Stimulated activated CD8-positive, alpha-beta memory T cell treated with anti-CD3 and anti-CD28 coated beads, Interleukin-4, amount 100 ng/mL, for 48 hours (primary cell): Measurements from ENCODE around the gene PLXDC1.
"Not testable (repeated sequence)": the region's sequence is repeated elsewhere in the genome, so short reads cannot be mapped to it uniquely, and the experiment has no call there.

ENCODE experiments used
- DNase-seq: peaks from one replicate; pipeline ENCODE4 v3.0.0-alpha.2; 2020

Gene PLXDC1

DNA sequence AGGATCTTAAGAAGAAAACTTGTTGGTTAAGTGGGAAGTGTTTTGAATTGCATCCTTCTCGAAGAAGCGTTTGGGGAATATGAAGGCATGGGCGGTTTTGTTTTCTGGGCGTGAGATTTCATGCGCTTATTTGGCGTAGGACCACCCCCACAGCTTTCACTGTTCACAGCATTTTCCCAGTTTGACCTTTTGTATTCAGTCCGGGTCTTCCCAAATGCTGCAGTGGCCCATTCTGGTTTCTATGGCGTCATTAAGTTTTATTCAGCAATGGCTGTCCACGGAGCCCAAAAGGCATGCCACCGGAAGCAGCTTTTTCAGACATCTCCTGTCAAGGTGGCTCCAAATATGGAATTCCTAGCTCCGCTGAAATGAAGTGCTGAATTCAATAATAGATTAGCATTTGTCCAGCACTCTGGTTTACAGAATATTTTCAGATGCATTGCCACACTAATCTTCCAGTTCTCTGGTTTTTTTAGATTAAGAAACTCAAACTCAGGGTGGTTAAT, 93.7 kb downstream of the PLXDC1 start:
- DNase-seq, result no peak

DNA sequence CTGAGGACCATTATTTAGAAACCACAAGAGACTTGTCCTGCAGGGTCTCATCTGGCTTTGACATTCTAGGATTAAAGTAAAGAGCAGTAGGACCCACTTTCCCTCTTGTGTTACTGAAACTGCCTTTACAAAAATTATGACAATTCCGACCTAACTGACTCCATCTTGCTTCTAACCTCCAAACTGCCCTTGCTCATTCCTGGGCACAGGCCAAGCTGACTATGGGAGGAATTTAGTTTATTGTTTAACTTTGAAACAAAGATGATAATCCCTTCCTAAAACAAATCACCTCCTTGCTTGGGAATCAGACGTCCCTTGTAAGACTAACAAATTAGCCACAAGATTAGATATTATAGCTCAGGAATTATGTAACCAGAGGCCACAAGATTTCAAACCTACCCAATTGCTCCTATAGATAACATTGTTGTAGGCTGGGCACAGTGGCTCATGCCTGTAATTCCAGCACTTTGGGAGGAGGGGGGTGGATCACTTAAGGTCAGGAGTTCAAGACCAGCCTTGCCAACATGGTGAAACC, 97.3 kb downstream of the PLXDC1 start:
- no peak for DNase-seq

DNA sequence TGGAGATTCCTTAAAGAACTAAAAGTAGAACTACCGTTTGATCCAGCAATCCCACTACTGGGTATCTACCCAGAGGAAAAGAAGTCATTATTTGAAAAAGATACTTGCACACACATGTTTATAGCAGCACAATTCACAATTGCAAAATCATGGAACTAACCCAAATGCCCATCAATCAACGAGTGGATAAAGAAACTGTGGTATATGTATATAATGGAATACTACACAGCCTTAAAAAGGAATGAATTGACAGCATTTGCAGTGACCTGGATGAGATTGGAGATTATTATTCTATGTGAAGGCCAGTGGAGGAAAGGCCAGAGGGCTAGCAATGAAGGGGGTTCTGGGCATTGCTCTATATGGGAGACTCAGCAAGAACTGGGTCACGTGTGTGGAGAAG, 99.0 kb downstream of the PLXDC1 start:
- not testable (repeated sequence) for DNase-seq

DNA sequence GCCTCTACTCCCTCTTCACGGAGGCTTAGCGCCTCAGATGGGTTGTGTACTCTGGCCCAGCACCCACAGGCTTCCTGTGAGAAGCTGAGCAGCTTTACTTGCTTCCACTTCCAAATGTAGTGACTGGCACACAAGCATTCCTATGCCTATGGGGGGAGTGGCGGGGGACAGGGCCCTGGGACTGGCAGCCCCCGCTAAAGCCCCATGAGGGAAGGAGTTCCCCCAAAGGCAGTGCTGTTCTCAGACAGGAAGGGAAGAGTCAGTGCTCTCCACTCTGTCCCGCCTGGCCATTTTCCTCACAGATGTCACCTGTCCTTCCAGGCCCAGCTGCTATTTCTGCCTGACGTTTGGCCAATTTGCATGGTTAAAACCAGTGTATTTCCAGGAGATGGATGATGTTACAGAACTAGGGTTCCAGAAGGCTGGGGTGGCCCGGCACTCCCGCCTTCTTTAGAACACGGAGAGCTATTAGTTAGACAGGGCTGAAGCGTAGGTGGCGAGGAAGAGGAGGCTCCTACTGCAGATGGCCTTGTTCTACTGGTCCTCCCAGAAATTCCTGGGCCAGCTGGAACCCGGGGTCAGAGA, 100.3 kb downstream of the PLXDC1 start:
- no peak for DNase-seq

DNA sequence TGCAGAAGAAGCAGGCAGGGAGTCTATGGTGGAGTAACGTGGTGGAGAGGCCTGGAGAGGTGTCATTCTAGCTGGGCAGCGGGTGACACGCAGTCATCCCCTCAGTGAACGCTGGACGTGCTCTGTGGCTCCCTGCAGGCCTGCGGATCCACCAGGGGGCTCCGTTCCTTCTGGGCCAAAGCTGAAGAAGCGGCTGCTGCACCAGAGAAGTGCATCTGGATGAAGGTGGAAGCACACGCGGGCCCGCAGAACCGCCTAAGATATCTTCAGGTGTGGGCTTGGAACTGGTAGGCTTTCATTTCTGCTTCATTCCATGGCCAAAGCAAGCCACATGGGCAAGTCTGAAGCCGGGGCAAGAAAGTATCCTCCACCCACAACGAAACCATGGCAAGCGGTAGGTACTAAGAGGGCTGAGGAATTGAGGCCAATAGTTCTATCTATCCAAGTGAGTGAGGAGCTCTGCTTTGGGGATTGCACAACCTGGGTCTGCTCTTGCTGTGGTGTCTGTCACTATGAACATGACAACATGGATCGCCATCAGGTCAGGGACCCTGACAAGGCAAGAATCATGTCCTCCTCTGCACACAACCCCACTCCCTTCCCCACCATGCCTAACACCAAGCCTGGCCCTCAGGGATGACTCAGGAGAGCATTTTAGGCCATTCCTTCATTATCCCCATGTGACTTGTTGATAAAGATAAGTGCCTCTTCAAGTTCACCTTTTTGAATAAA, 105.3 kb downstream of the PLXDC1 start:
- no peak for DNase-seq

DNA sequence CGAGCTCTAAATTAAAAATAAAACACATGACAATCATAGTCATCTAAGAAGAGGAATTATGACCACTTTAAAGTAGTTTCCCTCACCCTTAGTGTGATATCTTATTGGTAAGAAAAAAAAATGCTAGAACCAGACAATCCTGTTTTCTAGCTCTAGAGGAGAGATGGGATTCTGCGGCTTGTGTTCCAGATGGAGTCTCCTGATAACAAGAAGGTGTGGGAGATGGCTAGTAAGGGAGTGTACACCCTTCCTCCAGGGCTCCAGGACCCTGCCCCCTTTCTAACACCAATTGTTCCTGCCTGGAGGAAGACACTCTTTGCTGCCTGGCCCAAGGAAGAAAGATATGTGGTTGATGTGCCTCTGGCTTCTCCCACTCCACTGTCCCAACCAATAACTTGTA, 115.4 kb downstream of the PLXDC1 start:
- DNase-seq, result no peak

DNA sequence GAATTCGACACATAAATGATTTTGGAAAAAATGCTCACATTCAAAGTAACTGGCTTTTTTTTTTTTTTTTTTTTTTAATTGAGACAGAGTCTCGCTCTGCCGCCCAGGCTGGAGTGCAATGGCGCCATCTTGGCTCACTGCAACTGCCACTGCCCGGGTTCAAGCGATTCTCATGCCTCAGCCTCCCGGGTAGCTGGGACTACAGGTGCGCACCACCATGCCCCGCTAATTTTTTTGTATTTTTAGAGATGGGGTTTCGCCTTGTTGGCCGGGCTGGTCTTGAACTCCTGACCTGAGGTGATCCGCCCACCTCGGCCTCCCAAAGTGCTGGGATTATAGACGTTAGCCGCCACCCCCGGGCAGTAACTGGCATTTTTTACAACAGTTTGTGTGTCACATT, 115.9 kb downstream of the PLXDC1 start:
- DNase-seq, result not testable (repeated sequence)

DNA sequence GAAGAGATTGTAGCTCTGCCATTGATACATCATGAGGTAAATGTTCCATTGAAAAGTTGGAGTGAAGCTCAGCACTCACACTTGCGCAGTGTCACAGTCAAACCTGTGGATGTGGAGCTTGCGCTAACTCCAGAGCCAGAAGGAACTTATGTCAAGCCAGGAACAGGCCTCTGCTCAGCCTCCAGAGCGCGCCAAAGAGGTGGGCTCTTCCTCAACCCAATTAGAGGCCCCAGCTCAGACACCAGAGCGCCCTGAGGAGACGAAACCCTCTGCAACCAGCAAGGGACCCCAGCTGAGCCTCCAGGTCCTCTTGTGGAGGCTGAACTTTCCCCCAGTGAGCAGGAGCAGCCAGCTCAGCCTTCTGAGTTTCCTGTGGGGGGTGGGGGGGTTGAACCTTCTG, 122.7 kb downstream of the PLXDC1 start:
- no peak for DNase-seq

DNA sequence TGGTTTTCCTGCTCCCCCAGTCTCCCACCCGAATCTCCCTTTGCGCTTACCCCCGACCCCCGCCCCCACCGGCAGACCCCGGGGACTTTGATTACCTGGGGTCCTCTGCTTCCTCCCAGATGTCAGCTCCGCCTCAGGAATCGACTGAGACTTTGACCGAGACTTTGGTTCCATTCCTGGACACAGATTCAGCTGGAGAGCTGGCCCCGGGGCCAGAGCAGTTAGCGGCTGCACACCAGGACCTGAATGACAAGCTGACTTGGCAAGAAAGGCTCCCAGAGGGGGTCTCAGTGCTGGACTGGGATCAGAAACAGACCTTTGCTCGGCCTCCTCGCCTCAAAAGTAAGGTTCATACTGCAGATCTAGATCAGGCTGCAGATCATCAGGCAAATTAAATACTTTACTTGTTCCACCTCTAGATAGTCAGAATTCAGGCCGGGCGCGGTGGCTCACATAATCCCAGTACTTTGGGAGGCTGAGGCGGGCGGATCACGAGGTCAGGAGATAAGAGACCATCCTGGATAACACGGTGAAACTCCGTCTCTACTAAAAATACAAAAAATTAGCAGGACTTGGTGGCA, 123.9 kb downstream of the PLXDC1 start:
- no peak for DNase-seq

DNA sequence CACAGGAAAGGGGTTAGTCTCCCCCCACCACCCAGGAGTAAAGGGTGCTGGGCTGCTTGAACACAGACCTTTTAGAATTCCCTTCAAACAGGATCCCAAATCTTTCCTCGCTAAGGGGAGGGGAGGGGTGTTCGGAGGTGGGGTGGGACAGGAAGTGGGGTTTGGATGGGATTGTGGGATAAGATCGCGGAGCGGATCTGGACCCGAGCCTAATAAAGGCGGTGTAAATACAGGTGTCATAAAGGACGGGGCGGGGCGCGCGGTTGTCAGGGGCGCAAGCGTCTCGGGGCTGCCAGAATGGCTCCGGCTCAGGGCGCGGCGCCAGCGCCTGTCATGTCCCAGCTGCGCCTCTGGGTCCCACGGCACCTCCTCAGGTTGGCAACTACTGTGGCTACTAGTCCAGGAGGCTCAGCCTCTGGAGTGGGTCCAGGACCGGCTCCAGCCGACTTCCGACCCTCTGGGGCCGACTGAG, 124.4 kb downstream of the PLXDC1 start:
- peak; percentile 40 for DNase-seq

DNA sequence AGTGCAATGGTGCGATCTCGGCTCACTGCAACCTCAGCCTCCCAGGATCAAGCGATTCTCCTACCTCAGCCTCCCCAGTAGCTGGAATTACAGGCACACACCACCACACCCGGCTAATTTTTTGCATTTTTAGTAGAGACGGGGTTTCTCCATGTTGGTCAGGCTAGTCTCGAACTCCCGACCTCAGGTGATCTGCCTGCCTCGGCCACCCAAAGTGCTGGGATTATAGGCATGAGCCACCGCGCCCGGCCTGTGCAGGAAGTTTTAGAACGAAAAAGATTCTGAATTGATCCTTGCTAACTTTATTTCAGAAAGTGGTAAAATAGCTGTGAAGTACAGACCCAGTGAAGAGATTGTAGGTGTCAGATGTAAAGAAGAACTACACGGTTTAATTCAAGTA, 125.1 kb downstream of the PLXDC1 start:
- DNase-seq, result not testable (repeated sequence)

DNA sequence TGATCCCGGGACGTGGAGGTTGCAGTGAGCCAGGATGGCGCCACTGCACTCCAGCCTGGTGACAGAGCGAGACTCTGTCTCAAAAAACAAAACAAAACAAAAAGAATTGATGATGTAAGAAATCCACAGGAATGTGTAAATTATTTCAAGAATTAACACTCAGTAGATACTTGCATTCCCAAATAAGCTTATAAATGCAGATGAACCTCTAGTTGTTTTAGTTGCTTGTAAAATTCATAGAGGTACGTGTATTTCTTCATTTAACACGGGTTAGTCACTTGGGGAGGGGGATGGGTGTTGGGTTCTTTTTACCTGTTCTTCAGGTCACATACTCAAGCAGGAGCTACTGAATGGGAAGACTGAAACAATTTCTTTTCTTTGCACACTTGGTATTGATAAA, 128.5 kb downstream of the PLXDC1 start:
- no peak for DNase-seq

DNA sequence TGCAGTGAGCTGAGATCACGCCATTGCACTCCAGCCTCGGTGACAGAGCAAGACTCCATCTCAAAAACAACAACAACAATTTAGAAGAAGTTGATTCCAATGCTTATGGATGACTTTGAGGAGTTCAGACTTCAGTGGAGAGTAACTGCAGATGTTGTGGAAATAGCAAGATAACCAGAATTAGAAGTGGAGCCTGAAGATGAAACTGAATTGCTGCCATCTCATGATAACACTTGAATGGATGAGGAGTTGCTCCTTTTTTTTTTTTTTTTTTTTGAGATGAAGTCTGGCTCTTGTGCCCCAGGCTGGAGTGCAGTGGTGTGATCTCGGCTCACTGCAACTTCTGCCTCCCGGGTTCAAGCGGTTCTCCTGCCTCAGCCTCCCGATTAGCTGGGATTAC, 131.4 kb downstream of the PLXDC1 start:
- not testable (repeated sequence) for DNase-seq

DNA sequence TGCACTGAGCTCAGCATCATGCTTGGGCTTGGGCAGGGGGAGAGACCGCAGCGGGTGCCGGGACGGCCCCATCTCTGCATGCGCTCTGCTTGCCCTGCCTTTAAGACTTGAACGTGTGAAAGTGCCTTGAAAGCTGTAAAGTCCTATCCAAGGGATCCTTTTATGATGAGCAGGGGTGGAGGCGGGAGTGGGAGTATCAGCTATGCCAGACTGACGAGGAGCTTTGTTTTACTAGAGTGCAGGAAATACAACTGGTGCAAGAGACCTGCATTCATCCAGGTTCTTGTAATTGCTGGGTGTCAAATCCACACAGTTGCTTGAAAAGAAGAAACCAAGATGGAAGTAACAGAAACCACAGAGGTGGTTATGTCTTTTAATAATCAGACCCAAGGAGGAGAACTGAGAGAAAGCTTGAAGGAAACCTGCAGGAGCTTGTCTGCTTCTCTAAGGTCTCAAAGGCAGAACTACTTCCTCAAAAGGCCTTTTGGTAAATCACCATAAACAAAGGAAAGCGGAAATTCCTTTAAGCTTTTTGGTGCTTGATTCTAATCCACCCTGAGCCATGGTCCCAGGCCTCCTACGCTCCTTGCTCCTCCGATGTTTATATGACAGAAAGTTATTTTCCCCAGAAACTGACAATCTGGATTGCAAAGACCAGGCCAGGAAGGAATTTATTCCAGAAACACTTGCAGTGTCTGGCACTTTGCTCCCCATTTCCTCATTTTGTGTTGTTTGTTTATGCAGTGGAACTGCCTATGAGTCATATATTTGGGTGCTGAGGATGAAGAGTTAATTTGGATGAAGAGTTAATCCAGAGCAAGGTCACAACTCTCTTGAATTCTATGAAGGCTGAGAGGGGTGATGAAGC, 132.9 kb downstream of the PLXDC1 start:
- DNase-seq, result no peak

DNA sequence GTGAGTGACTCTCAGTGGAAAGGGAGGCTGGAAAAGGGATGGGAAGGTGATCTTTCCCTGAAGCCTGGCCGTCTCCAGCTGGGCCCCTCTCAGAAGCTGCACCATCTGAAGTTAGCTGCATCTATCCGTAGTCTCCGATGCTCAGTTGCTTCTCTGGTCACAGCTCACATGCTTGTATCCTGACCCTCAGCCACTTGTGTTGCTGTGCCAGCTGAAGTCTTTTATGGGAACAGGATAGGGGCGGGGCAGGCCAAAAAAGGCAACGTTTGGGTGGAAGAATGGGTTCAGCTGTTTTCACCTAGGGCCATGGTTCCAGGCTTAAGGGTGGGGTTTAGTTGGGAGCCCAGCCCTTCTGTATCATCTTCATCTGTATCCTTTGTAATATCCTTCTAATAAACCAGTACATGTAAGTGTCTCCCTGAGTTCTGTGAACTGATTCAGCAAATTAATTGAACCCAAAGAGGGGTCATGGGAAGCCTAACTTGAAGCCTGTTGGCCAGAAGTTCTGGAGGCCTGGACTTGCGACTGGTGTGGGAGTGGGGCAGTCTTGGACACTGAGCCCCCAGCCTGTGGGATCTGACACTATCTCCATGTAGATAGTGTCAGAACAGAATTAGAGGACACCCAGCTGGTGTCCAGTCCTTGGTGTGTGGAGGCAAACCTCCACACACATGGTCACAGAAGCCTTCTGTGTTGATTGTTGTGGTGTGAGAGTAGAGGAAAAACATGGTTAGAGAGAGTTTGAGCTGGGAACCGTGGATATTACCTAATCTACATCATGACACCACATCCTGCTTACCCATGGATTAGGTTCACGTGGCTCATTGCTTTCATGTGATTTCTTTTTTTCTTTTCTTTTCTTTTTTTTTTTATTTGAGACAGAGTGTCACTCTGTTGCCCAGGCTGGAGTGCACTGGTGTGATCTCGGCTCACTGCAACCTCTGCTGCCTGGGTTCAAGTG, 135.0 kb downstream of the PLXDC1 start:
- no peak for DNase-seq

DNA sequence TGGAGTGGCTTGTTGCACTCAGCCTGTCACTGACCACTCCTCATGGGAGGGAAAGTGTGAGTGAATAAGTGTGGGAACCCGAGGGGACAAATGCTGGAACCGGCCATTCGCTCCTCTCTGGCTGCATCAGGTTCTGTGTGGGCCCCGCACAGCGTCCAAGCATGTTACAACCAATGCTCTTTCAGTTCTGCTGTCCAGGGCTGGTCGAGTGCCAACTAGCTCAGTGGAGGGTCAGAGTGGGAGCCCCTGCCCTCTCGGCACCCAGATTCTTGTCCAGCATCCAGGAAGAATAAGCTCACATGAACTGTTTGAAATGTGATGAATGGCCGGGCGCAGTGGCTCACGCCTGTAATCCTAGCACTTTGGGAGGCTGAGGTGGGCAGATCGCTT, 135.9 kb downstream of the PLXDC1 start:
- no peak for DNase-seq

DNA sequence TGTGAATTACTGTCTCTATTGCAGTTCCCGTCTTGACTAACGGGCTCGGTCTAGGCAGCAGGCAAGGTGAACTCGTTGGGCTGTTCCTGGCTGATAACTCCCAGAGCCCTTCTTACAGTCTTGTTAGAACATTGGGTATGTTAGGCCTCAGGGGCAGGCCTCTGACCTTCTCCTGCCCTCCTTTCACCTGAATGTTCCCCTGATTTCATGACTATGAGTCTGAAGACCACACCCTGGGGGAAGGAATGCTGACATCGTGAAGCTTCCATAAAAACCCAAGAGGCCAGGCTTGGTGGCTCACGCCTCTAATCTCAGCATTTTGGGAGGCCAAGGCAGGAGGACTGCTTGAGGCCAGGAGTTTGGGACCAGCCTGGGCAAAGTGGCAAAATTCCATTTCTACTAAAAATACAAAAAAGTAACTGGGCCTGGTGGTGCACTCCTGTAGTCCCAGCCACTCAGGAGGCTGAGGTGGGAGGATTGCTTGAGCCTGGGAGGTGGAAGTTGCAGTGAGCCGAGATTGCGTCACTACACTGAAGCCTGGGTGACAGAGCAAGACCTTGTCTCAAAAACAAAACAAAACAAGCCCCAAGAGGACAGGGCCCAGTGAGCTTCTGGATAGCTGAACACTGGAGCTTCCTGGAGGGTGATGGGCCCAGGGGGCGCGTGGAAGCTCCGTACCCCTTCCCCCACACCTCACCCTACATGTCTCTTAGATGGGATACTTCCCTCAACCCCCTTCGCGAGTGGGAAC, 136.5 kb downstream of the PLXDC1 start:
- DNase-seq, result no peak

DNA sequence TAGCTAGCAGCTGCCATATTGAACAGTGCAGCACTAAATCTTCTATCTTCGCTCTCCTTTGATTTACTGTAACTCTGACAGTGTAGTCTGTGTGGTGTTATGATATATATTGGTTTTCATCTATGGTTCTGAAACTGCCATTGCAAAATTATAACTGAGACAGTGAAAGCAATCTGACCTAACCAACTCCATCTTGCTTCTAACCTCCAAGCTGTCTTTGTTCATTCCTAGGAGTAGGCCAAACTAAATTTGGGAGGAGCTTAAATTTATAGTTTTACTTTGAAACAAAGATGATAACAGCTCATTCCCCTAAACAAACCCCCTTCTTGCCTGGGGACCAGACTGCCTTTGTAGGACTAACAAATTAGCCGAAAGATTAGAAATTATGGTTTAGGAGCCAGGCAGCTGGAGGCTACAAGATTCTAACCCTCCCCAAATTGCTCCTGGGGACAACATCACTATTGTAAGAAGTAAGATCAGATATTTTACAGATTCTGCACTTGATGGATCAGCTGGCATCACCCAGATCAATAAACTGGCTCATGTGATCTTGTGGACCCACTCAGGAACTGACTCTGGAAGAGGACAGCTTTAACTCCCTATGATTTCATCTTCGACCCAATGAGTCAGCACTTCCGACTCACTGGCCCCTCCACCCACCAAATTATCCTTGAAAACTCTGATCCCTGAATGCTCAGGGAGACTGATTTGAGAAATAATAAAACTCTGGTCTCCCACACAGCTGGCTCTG, 137.2 kb downstream of the PLXDC1 start:
- no peak for DNase-seq
